ENCODE measurements around the gene DPP7.

DNA sequence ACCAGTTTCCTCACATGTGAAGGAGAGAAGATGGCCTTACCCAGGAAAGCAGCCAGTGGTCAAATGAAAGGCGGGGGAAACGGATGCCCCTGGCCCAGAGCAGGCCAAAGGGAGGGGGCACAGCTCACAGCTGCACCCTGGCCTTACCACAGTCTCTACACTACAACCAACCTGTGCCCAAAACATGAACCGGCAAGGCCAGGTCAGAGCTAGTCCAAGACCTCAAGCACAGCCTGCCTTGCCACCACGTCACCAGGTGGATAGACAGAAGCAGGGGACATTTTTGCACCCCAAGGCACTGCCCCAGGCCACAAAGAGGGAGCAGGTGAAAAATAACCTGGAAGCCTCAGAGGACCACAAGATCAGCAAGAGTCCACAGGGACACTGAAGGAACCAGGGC lies 28.9 kb upstream of the DPP7 start:
- no peak for TF ChIP-seq ZNF513 (tag by site-specific recombination; IDR thresholded peaks at IDR 0.05)
- TF ChIP-seq ZBTB7A (tag by site-specific recombination; IDR thresholded peaks at IDR 0.05; ENCODE audit: low read depth) = no peak
- TF ChIP-seq, protein P1, sequence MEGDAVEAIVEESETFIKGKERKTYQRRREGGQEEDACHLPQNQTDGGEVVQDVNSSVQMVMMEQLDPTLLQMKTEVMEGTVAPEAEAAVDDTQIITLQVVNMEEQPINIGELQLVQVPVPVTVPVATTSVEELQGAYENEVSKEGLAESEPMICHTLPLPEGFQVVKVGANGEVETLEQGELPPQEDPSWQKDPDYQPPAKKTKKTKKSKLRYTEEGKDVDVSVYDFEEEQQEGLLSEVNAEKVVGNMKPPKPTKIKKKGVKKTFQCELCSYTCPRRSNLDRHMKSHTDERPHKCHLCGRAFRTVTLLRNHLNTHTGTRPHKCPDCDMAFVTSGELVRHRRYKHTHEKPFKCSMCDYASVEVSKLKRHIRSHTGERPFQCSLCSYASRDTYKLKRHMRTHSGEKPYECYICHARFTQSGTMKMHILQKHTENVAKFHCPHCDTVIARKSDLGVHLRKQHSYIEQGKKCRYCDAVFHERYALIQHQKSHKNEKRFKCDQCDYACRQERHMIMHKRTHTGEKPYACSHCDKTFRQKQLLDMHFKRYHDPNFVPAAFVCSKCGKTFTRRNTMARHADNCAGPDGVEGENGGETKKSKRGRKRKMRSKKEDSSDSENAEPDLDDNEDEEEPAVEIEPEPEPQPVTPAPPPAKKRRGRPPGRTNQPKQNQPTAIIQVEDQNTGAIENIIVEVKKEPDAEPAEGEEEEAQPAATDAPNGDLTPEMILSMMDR (tag by site-specific recombination; IDR thresholded peaks at IDR 0.05) = no peak
- TF ChIP-seq, protein P2, sequence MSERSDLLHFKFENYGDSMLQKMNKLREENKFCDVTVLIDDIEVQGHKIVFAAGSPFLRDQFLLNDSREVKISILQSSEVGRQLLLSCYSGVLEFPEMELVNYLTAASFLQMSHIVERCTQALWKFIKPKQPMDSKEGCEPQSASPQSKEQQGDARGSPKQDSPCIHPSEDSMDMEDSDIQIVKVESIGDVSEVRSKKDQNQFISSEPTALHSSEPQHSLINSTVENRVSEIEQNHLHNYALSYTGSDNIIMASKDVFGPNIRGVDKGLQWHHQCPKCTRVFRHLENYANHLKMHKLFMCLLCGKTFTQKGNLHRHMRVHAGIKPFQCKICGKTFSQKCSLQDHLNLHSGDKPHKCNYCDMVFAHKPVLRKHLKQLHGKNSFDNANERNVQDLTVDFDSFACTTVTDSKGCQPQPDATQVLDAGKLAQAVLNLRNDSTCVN (tag by site-specific recombination; optimal IDR thresholded peaks at IDR 0.05) = no peak
- TF ChIP-seq ELK4 (IDR thresholded peaks at IDR 0.05; ENCODE audit: borderline replicate concordance, low read depth, low read length) = no peak
- TF ChIP-seq ZNF501 (tag by site-specific recombination; IDR thresholded peaks at IDR 0.05) = no peak
- TF ChIP-seq YY1 (tag by site-specific recombination; IDR thresholded peaks at IDR 0.05) = no peak
- TF ChIP-seq ZNF274 (IDR thresholded peaks at IDR 0.05; ENCODE audit: low read length) = no peak
- no peak for TF ChIP-seq ZNF274 (tag by site-specific recombination; IDR thresholded peaks at IDR 0.05; ENCODE audit: borderline replicate concordance)
- no peak for TF ChIP-seq ZNF777 (tag by site-specific recombination; IDR thresholded peaks at IDR 0.05; ENCODE audit: borderline replicate concordance)
